Smooth muscle cell (in vitro differentiated cells): ENCODE data around the gene SLC1A3. TPM values are rescaled to one million over a fixed set of nuclear protein-coding genes. Genes with fewer than 3 reads are reported as not detected.

ENCODE experiments used
- DNase-seq: peaks from one replicate; lab custom pipeline; 2025; ENCODE audit not compliant: unreplicated experiment; lab: John Stamatoyannopoulos, UW
- H2AFZ ChIP-seq: fragments of 200-600 bp; sonication (generic); 2 replicates; pipeline ENCODE4 v1.6.0; 2016; ENCODE audit warnings: antibody characterized with exemption, low read depth, mild to moderate bottlenecking
- H3F3A ChIP-seq: fragments of 200-600 bp; sonication (generic); 2 replicates; pipeline ENCODE4 v1.6.0; 2017; ENCODE audit warnings: antibody characterized with exemption, low read depth
- H3K27ac ChIP-seq: fragments of 200-600 bp; sonication (generic); 2 replicates; pipeline ENCODE4 v1.5.1; 2016; ENCODE audit warnings: low read depth, mild to moderate bottlenecking
- H3K27me3 ChIP-seq: fragments of 200-600 bp; sonication (generic); 2 replicates; pipeline ENCODE4 v1.6.1; 2016; ENCODE audit warnings: low read depth, mild to moderate bottlenecking
- H3K36me3 ChIP-seq: fragments of 200-600 bp; sonication (generic); 2 replicates; pipeline ENCODE4 v1.5.1; 2016; ENCODE audit warnings: low read depth
- H3K4me1 ChIP-seq: fragments of 200-600 bp; sonication (generic); 2 replicates; pipeline ENCODE4 v1.5.1; 2016; ENCODE audit warnings: low read depth
- H3K4me2 ChIP-seq: fragments of 200-600 bp; sonication (generic); 2 replicates; pipeline ENCODE4 v1.6.0; 2016; ENCODE audit warnings: mild to moderate bottlenecking
- H3K4me3 ChIP-seq: fragments of 200-600 bp; sonication (generic); 2 replicates; pipeline ENCODE4 v1.5.1; 2016; ENCODE audit warnings: mild to moderate bottlenecking
- H3K79me2 ChIP-seq: fragments of 200-600 bp; sonication (generic); 2 replicates; pipeline ENCODE4 v1.6.0; 2016; ENCODE audit warnings: low read depth, mild to moderate bottlenecking
- H3K9ac ChIP-seq: fragments of 200-600 bp; sonication (generic); 2 replicates; pipeline ENCODE4 v1.6.0; 2016; ENCODE audit warnings: low read depth
- H3K9me3 ChIP-seq: fragments of 200-600 bp; sonication (generic); replicated peaks from 2 replicates; pipeline ENCODE4 v1.5.1; 2016; ENCODE audit warnings: low read depth
- H4K20me1 ChIP-seq: fragments of 200-600 bp; sonication (generic); 2 replicates; pipeline ENCODE4 v1.6.0; 2016; ENCODE audit warnings: low read depth
- WGBS: methylation state at CpG from one replicate; pipeline ENCODE4 v1.1.7; 2016; ENCODE audit warnings: low lambda C conversion rate; 5-methylcytosine and 5-hydroxymethylcytosine counted together
- polyA plus RNA-seq: library from polyadenylated mRNA; unstranded; fragments of >200 nt; fragmentation: Nextera tagmentation; extraction: Ambion mirVana; gene quantifications from 2 replicates; pipeline ENCODE4 v1.2.1, GENCODE V29; 2016
- total RNA-seq: library from RNA; depleted of rRNA; stranded (reverse); fragments of >200 nt; gene quantifications from 2 replicates; pipeline ENCODE4 v1.2.3, GENCODE V29; 2014
- TF ChIP-seq, protein P1 (sequence below): fragments of 200-600 bp; sonication (generic); IDR thresholded peaks from 2 replicates; pipeline ENCODE4 v1.5.1; 2017; ENCODE audit warnings: borderline replicate concordance, mild to moderate bottlenecking, antibody characterized with exemption; ENCODE audit not compliant: insufficient read depth, poor library complexity, severe bottlenecking

The SLC1A3 gene
- total and polyA plus RNA-seq, 2 experiments from 2014 or later, result 2.1 to 6.8 TPM

DNA sequence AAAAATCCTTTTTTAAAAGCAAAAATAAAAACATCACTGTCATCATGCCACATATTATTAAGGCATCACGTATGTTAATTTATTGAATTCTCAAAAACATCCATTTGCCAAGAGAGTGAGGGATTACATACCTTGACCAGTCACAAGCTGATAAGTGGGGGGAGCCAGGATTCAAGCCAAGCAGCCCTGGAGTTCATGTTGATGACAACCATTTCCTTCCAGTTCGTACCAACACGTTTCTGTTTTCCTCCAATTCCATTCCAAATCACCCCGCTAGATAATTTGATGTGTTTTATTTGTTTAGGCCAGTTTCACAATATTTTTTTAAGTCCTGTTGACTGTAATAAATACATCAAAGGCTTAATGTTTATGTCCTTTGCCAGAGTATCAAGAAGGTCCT is 53.0 kb downstream of the SLC1A3 start:
- no peak overlapping the region for H3K4me2 ChIP-seq
- H3K36me3 ChIP-seq, result no peaks in the 10 kb centered on the region
- no peak for DNase-seq
- H3K4me1 ChIP-seq, result peaks cover 7% of the 10 kb centered on the region
- no peaks in the 10 kb centered on the region for H3K9me3 ChIP-seq
- H3F3A ChIP-seq, result no peaks in the 10 kb centered on the region
- no peak overlapping the region for H3K27ac ChIP-seq
- no peak overlapping the region for H3K9ac ChIP-seq
- H3K27me3 ChIP-seq, result no peaks in the 10 kb centered on the region
- 80% methylated on average over 4 of the region's 4 CpGs for WGBS
- H3K4me3 ChIP-seq, result no peak overlapping the region
- TF ChIP-seq, protein P1, sequence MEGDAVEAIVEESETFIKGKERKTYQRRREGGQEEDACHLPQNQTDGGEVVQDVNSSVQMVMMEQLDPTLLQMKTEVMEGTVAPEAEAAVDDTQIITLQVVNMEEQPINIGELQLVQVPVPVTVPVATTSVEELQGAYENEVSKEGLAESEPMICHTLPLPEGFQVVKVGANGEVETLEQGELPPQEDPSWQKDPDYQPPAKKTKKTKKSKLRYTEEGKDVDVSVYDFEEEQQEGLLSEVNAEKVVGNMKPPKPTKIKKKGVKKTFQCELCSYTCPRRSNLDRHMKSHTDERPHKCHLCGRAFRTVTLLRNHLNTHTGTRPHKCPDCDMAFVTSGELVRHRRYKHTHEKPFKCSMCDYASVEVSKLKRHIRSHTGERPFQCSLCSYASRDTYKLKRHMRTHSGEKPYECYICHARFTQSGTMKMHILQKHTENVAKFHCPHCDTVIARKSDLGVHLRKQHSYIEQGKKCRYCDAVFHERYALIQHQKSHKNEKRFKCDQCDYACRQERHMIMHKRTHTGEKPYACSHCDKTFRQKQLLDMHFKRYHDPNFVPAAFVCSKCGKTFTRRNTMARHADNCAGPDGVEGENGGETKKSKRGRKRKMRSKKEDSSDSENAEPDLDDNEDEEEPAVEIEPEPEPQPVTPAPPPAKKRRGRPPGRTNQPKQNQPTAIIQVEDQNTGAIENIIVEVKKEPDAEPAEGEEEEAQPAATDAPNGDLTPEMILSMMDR, result no peak
- no peaks in the 10 kb centered on the region for H4K20me1 ChIP-seq
- H2AFZ ChIP-seq, result no peak overlapping the region
- H3K79me2 ChIP-seq, result no peaks in the 10 kb centered on the region

- DNase-seq, result no peak
- Histone ChIP-seq H2AFZ (no peak overlapping the region), H3K36me3 (no peaks in the 10 kb centered on the region), H3K9ac (no peak overlapping the region), H3K27ac (no peak overlapping the region), H4K20me1 (no peaks in the 10 kb centered on the region), H3F3A (no peaks in the 10 kb centered on the region), H3K4me1 (peaks cover 7% of the 10 kb centered on the region), H3K9me3 (no peaks in the 10 kb centered on the region), H3K27me3 (no peaks in the 10 kb centered on the region), H3K79me2 (no peaks in the 10 kb centered on the region), H3K4me3 (no peak overlapping the region), H3K4me2 (no peak overlapping the region)
- 67% methylated on average over 5 of the region's 5 CpGs for WGBS
- TF ChIP-seq, protein P1, result no peak
Observed at GRCh38 chr5:36660397-36661049, 54.1 kb downstream of the SLC1A3 start.

DNA sequence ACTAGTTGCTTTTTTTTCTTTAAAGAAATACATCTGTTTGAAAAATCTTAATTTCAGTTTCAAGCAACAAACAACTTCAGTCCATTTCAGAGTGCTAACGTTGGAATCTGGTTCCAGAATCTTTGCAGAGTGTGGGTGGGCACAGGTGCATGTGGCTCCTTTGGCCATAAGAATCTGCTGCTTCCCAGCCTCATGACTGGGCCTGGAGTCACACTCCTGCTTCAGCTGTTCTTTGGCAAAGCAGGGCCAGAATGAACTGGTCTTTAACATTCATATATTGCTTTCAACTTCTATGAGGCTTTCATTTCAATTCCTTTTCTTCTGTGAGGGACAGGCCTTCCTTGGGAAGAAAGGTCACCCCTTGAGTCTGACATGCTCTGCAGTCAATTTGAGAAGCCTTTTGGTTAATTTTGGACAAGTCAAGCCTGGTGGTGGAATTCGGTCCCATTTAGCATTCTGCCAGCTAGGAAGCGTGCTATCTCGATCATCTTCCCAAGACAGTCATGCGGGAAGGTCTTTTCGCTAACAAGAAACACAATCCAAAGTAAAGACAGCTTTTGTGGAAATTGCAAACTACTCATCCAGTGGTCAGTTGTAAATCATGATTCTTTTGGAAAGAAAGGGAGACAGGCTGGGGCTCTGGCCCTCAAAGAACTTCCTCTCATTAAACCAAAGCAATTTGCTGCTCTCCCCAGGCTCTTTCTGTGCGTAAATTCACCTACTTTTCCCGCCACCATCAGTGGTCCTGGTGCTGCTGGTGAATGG is 55.2 kb downstream of the SLC1A3 start:
- H4K20me1 ChIP-seq, result no peaks in the 10 kb centered on the region
- H3K79me2 ChIP-seq, result no peaks in the 10 kb centered on the region
- no peak overlapping the region for H3K27ac ChIP-seq
- H3K9ac ChIP-seq, result no peak overlapping the region
- 75% methylated on average over 8 of the region's 8 CpGs for WGBS
- no peaks in the 10 kb centered on the region for H3F3A ChIP-seq
- TF ChIP-seq, protein P1, result no peak
- no peaks in the 10 kb centered on the region for H3K9me3 ChIP-seq
- no peaks in the 10 kb centered on the region for H3K27me3 ChIP-seq
- DNase-seq, result no peak
- H2AFZ ChIP-seq, result no peak overlapping the region
- no peak overlapping the region for H3K4me2 ChIP-seq
- peaks cover 7% of the 10 kb centered on the region for H3K4me1 ChIP-seq
- no peak overlapping the region for H3K4me3 ChIP-seq
- H3K36me3 ChIP-seq, result no peaks in the 10 kb centered on the region
